Testis (tissue), 2 donors: Measurements from ENCODE around the gene ZNF764.

Experiments
- CTCF ChIP-seq, 3 experiments: fragments of 450-650 bp in 2 of 3; fragments of 200-600 bp in 1 of 3; sonication (generic) in 1 of 3; IDR thresholded peaks; one replicate each; pipeline ENCODE4 v1.5.1; 2016 to 2019; ENCODE audit warnings: antibody characterized with exemption in 3 of 3, mild to moderate bottlenecking in 2 of 3, moderate library complexity in 1 of 3
- POLR2A ChIP-seq: fragments of 450-650 bp; IDR thresholded peaks from one replicate; pipeline ENCODE4 v1.6.1; 2017; ENCODE audit warnings: antibody characterized with exemption, mild to moderate bottlenecking, moderate library complexity

DNA sequence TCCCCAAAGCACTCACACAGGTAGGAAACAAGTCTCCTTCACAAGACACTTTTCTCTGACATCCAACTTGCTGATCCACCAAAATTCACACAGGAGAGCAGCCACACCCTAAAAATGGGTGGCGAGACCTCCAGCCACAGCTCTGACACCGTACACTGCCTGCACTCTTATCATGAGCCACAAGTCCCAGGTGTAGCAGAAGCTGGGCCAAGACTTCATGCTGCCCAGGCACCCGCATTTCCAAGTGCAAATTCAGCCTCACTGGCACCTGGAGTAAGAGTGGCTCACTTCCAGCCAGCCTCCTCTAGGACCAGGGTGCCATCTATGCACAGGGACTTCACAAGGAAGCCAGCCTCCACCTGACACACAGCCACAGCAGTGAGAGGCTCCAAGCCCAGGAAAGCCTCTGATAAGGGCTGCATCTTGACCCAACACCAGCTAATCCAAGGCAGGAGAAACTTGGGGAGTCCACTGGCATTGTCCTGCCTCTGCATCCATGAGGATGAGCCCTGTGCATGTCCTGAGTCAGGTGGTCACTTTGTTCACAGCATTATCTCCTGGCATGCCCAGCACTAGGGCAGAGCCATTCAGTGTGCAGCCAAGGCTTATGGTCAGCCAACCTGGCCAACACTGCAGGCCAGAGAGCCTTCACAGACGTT, 29.2 kb downstream of the ZNF764 start:
- no peak for TF ChIP-seq CTCF (IDR thresholded peaks at IDR 0.05)
- TF ChIP-seq POLR2A = no peak
